Gastrocnemius medialis (tissue), 4 donors: ENCODE results near the gene CCDC86.

ENCODE experiments used
- POLR2A ChIP-seq, 2 donors: fragments of 450-650 bp; IDR thresholded peaks; one replicate each; pipeline ENCODE4 v1.6.1; 2017; ENCODE audit warnings: antibody characterized with exemption in 2 of 2, mild to moderate bottlenecking in 2 of 2, moderate library complexity in 2 of 2
- TF ChIP-seq, protein P1 (sequence below), 5 experiments: fragments of 450-650 bp in 3 of 5; fragments of 200-600 bp in 2 of 5; sonication (generic) in 2 of 5; IDR thresholded peaks in 4 of 5; conservative IDR thresholded peaks in 1 of 5; 1 replicate in 4 of 5; 2 replicates in 1 of 5; pipeline ENCODE4 v1.5.1; 2016 to 2019; ENCODE audit warnings: antibody characterized with exemption in 5 of 5, mild to moderate bottlenecking in 3 of 5, moderate library complexity in 3 of 5

DNA sequence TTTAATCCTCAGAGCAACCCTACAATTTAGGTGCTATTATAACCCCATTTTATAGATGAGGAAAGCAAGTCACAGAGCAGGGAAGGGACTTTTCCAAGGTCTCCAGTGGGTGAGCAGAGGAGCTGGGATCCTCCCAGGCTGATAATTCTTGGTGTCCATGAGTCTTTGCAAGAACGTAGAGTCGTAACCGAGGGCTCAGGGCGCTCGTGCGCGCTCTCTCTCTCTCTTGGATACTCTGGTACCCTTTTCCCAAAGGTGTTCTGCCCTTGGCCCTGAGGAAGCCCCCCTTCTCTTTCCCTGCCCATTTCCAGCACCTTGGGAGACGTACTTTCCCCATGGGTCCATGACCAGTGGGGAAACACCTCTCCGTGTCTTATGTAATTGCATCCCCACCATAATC is 20.3 kb downstream of the CCDC86 start:
- TF ChIP-seq, protein P1, sequence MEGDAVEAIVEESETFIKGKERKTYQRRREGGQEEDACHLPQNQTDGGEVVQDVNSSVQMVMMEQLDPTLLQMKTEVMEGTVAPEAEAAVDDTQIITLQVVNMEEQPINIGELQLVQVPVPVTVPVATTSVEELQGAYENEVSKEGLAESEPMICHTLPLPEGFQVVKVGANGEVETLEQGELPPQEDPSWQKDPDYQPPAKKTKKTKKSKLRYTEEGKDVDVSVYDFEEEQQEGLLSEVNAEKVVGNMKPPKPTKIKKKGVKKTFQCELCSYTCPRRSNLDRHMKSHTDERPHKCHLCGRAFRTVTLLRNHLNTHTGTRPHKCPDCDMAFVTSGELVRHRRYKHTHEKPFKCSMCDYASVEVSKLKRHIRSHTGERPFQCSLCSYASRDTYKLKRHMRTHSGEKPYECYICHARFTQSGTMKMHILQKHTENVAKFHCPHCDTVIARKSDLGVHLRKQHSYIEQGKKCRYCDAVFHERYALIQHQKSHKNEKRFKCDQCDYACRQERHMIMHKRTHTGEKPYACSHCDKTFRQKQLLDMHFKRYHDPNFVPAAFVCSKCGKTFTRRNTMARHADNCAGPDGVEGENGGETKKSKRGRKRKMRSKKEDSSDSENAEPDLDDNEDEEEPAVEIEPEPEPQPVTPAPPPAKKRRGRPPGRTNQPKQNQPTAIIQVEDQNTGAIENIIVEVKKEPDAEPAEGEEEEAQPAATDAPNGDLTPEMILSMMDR (IDR thresholded peaks at IDR 0.05 in 4 of 5, conservative IDR thresholded peaks at IDR 0.05 in 1 of 5) = no peak
- TF ChIP-seq POLR2A (IDR thresholded peaks at IDR 0.05) = no peak
